ENCODE results near the gene TOP3A. TPM values are rescaled to one million over a fixed set of nuclear protein-coding genes. Genes with fewer than 3 reads are reported as not detected.

The TOP3A gene
- total RNA-seq, 5 donors from 2014 or later (not counting 1 experiment from before 2014, with no cell fraction given): 34.0 to 60.4 (median 52.8) TPM

- ATAC-seq (replicated peaks in 1 of 4): no peak
- Histone ChIP-seq H3K9me3 (no peaks in the 10 kb centered on the region), H3K36me3 (ENCODE audit: control insufficient read depth in 2 of 2, extremely low read depth in 1 of 2, insufficient read depth in 1 of 2, low read length in 1 of 2) (peaks cover 14 to 68% of the 10 kb centered on the region in 2 donors), H3K4me1 (ENCODE audit: control insufficient read depth in 1 of 2, extremely low read depth in 1 of 2, insufficient read depth in 2 of 2, low read length in 2 of 2) (peaks cover 15 to 73% of the 10 kb centered on the region in 2 experiments), H3K27ac (ENCODE audit: low read length) (no peak overlapping the region), H3K4me3 (ENCODE audit: control insufficient read depth in 1 of 2, extremely low read depth in 1 of 2, low read length in 1 of 2) (no peak overlapping the region), H3K27me3 (replicated peaks in 1 of 2; ENCODE audit: control insufficient read depth in 2 of 2, extremely low read depth in 1 of 2, insufficient read depth in 2 of 2, low read length in 1 of 2) (no peaks in the 10 kb centered on the region)
- H3K27ac Mint-ChIP-seq: no peak overlapping the region
- DNase-seq: no peak
- CTCF ChIA-PET: interaction anchor here in 1 of 2 donors (1.3 kb wide), 1 partner anchor 43 kb away, joined by 3 read pairs; the partner anchor contains the start of gene SHMT1
- H3K4me3 Mint-ChIP-seq: peak overlapping the region in 2 of 3 donors; percentile 31 to 96
- H3K27me3 Mint-ChIP-seq: no peaks in the 10 kb centered on the region
- 88% methylated on average over 6 of the region's 7 CpGs for WGBS (ENCODE audit: insufficient coverage)
- H3K4me1 Mint-ChIP-seq: peaks cover 62 to 69% (median 64%) of the 10 kb centered on the region in 3 donors
- peaks cover 0 to 4% (median 0%) of the 10 kb centered on the region in 3 donors for H3K9me3 Mint-ChIP-seq
- H3K36me3 Mint-ChIP-seq: peaks cover 43% of the 10 kb centered on the region
- POLR2A ChIA-PET: interaction anchor here (0.5 kb wide), 2 partner anchors 29 to 304 kb away, joined by 4 read pairs; no protein-coding TSS in a partner anchor
Measured at GRCh38 chr17:18320301-18320700, 5.5 kb upstream of the TOP3A start.

GRCh38 chr17:18319604-18320256 is 4.9 kb upstream of the TOP3A start:
- DNase-seq (peak in 1 of 35 experiments; percentile 25), ATAC-seq (replicated peaks in 1 of 4) (no peak)
- H3K4me3 Mint-ChIP-seq: peak overlapping the region; percentile 31 to 96 (median 31)
- ChIA-PET POLR2A (no interaction called here), CTCF (interaction anchor here in 1 of 2 donors (1.3 kb wide), 1 partner anchor 43 kb away, joined by 3 read pairs; the partner anchor contains the start of gene SHMT1)
- Histone ChIP-seq H3K4me1 (ENCODE audit: control insufficient read depth in 1 of 2, extremely low read depth in 1 of 2, insufficient read depth in 2 of 2, low read length in 2 of 2) (peaks cover 15 to 74% of the 10 kb centered on the region in 2 experiments), H3K27ac (ENCODE audit: low read length) (no peak overlapping the region), H3K36me3 (ENCODE audit: control insufficient read depth in 2 of 2, extremely low read depth in 1 of 2, insufficient read depth in 1 of 2, low read length in 1 of 2) (peaks cover 14 to 63% of the 10 kb centered on the region in 2 donors), H3K9me3 (no peaks in the 10 kb centered on the region), H3K4me3 (ENCODE audit: control insufficient read depth in 1 of 2, extremely low read depth in 1 of 2, low read length in 1 of 2) (no peak overlapping the region), H3K27me3 (replicated peaks in 1 of 2; ENCODE audit: control insufficient read depth in 2 of 2, extremely low read depth in 1 of 2, insufficient read depth in 2 of 2, low read length in 1 of 2) (no peaks in the 10 kb centered on the region)
- H3K36me3 Mint-ChIP-seq: peaks cover 38% of the 10 kb centered on the region
- H3K27ac Mint-ChIP-seq: peak overlapping the region in 1 of 2 donors; percentile 19
- no peaks in the 10 kb centered on the region for H3K27me3 Mint-ChIP-seq
- H3K4me1 Mint-ChIP-seq: peaks cover 62 to 69% (median 62%) of the 10 kb centered on the region in 3 donors
- WGBS (ENCODE audit: insufficient coverage): 87% methylated on average over 12 of the region's 13 CpGs
- H3K9me3 Mint-ChIP-seq: peaks cover 0 to 4% (median 0%) of the 10 kb centered on the region in 3 donors

GRCh38 chr17:18318771-18319450 is 4.1 kb upstream of the TOP3A start:
- Histone ChIP-seq H3K9me3 (no peaks in the 10 kb centered on the region), H3K36me3 (ENCODE audit: control insufficient read depth in 2 of 2, extremely low read depth in 1 of 2, insufficient read depth in 1 of 2, low read length in 1 of 2) (peaks cover 10 to 54% of the 10 kb centered on the region in 2 donors), H3K4me1 (ENCODE audit: control insufficient read depth in 1 of 2, extremely low read depth in 1 of 2, insufficient read depth in 2 of 2, low read length in 2 of 2) (peaks cover 20 to 79% of the 10 kb centered on the region in 2 experiments), H3K27me3 (replicated peaks in 1 of 2; ENCODE audit: control insufficient read depth in 2 of 2, extremely low read depth in 1 of 2, insufficient read depth in 2 of 2, low read length in 1 of 2) (no peaks in the 10 kb centered on the region), H3K4me3 (ENCODE audit: control insufficient read depth in 1 of 2, extremely low read depth in 1 of 2, low read length in 1 of 2) (no peak overlapping the region), H3K27ac (ENCODE audit: low read length) (no peak overlapping the region)
- no peak for DNase-seq
- ATAC-seq (replicated peaks in 1 of 4): no peak
- Mint-ChIP-seq H3K36me3 (peaks cover 30% of the 10 kb centered on the region), H3K27me3 (no peaks in the 10 kb centered on the region), H3K27ac (no peak overlapping the region), H3K4me1 (peaks cover 66 to 74% (median 66%) of the 10 kb centered on the region in 3 donors), H3K9me3 (peaks cover 0 to 4% (median 0%) of the 10 kb centered on the region in 3 donors), H3K4me3 (peak overlapping the region; percentile 9 to 96 (median 17))
- WGBS (ENCODE audit: insufficient coverage): 97% methylated on average over 14 of the region's 18 CpGs
- ChIA-PET CTCF (no interaction called here), POLR2A (no interaction called here)

GRCh38 chr17:18318117-18318516 is 3.3 kb upstream of the TOP3A start:
- CTCF ChIA-PET: no interaction called here
- POLR2A ChIA-PET: no interaction called here
- Histone ChIP-seq H3K4me3 (ENCODE audit: control insufficient read depth in 1 of 2, extremely low read depth in 1 of 2, low read length in 1 of 2) (no peak overlapping the region), H3K27me3 (replicated peaks in 1 of 2; ENCODE audit: control insufficient read depth in 2 of 2, extremely low read depth in 1 of 2, insufficient read depth in 2 of 2, low read length in 1 of 2) (no peaks in the 10 kb centered on the region), H3K4me1 (ENCODE audit: control insufficient read depth in 1 of 2, extremely low read depth in 1 of 2, insufficient read depth in 2 of 2, low read length in 2 of 2) (peaks cover 28 to 79% of the 10 kb centered on the region in 2 experiments), H3K9me3 (no peaks in the 10 kb centered on the region), H3K36me3 (ENCODE audit: control insufficient read depth in 2 of 2, extremely low read depth in 1 of 2, insufficient read depth in 1 of 2, low read length in 1 of 2) (peaks cover 2 to 46% of the 10 kb centered on the region in 2 donors), H3K27ac (ENCODE audit: low read length) (no peak overlapping the region)
- 96% methylated on average over 6 of the region's 7 CpGs for WGBS (ENCODE audit: insufficient coverage)
- no peak for ATAC-seq (replicated peaks in 1 of 4)
- Mint-ChIP-seq H3K36me3 (peaks cover 29% of the 10 kb centered on the region), H3K27ac (peak overlapping the region in 1 of 2 donors; percentile 11), H3K9me3 (peaks cover 0 to 4% (median 0%) of the 10 kb centered on the region in 3 donors), H3K27me3 (no peaks in the 10 kb centered on the region), H3K4me3 (peak overlapping the region; percentile 21 to 96 (median 39)), H3K4me1 (peaks cover 74 to 82% (median 74%) of the 10 kb centered on the region in 3 donors)
- no peak for DNase-seq

GRCh38 chr17:18315961-18316360 is 1.2 kb upstream of the TOP3A start:
- POLR2A ChIA-PET: interaction anchor here in 1 of 2 donors (0.6 kb wide), 1 partner anchor 1661 kb away, joined by 4 read pairs; no protein-coding TSS in a partner anchor
- Mint-ChIP-seq H3K9me3 (peaks cover 0 to 4% (median 0%) of the 10 kb centered on the region in 3 donors), H3K4me1 (peaks cover 80 to 88% (median 88%) of the 10 kb centered on the region in 3 donors), H3K36me3 (peaks cover 33% of the 10 kb centered on the region), H3K4me3 (peak overlapping the region; percentile 92 to 96 (median 93)), H3K27ac (peak overlapping the region; percentile 96 to 100), H3K27me3 (no peaks in the 10 kb centered on the region)
- peaks cover 0 to 45% of the 10 kb centered on the region in 2 donors for H3K36me3 ChIP-seq (ENCODE audit: control insufficient read depth in 2 of 2, extremely low read depth in 1 of 2, insufficient read depth in 1 of 2, low read length in 1 of 2)
- H3K9me3 ChIP-seq: no peaks in the 10 kb centered on the region
- DNase-seq (peak in 1 of 35 experiments; percentile 10), ATAC-seq (replicated peaks in 1 of 4) (no peak)
- peak overlapping the region; percentile 70 to 95 for H3K4me3 ChIP-seq (ENCODE audit: control insufficient read depth in 1 of 2, extremely low read depth in 1 of 2, low read length in 1 of 2)
- CTCF ChIA-PET: no interaction called here
- peak overlapping the region; percentile 82 for H3K27ac ChIP-seq (ENCODE audit: low read length)
- peaks cover 29 to 83% of the 10 kb centered on the region in 2 experiments for H3K4me1 ChIP-seq (ENCODE audit: control insufficient read depth in 1 of 2, extremely low read depth in 1 of 2, insufficient read depth in 2 of 2, low read length in 2 of 2)
- H3K27me3 ChIP-seq (replicated peaks in 1 of 2; ENCODE audit: control insufficient read depth in 2 of 2, extremely low read depth in 1 of 2, insufficient read depth in 2 of 2, low read length in 1 of 2): no peaks in the 10 kb centered on the region
- 84% methylated on average over 6 of the region's 11 CpGs for WGBS (ENCODE audit: insufficient coverage)

DNA sequence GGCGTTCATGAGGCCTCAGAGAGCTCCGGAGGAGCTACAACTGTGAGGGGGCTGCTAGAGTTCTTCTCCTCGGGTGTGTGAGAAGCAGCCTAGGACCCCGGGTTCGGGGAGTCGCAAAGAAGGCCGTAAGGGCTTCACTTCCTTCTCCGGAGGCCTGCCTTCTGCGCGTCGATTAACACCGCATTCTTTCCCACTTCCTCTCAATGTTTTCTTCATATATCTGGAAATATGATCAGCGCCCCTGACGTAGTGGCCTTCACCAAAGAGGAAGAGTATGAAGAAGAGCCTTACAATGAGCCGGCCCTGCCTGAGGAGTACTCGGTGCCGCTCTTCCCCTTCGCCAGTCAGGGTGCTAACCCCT is 748 bp upstream of the TOP3A start:
- Mint-ChIP-seq H3K4me1 (peaks cover 76 to 86% (median 86%) of the 10 kb centered on the region in 3 donors), H3K27me3 (no peaks in the 10 kb centered on the region), H3K27ac (peak overlapping the region; percentile 96 to 100), H3K4me3 (peak overlapping the region; percentile 92 to 96 (median 93)), H3K36me3 (peaks cover 34% of the 10 kb centered on the region), H3K9me3 (peaks cover 0 to 4% (median 0%) of the 10 kb centered on the region in 3 donors)
- Histone ChIP-seq H3K36me3 (ENCODE audit: control insufficient read depth in 2 of 2, extremely low read depth in 1 of 2, insufficient read depth in 1 of 2, low read length in 1 of 2) (peaks cover 0 to 43% of the 10 kb centered on the region in 2 donors), H3K4me3 (ENCODE audit: control insufficient read depth in 1 of 2, extremely low read depth in 1 of 2, low read length in 1 of 2) (peak overlapping the region; percentile 70 to 95), H3K9me3 (no peaks in the 10 kb centered on the region), H3K4me1 (ENCODE audit: control insufficient read depth in 1 of 2, extremely low read depth in 1 of 2, insufficient read depth in 2 of 2, low read length in 2 of 2) (peaks cover 29 to 80% of the 10 kb centered on the region in 2 experiments), H3K27ac (ENCODE audit: low read length) (peak overlapping the region; percentile 82), H3K27me3 (replicated peaks in 1 of 2; ENCODE audit: control insufficient read depth in 2 of 2, extremely low read depth in 1 of 2, insufficient read depth in 2 of 2, low read length in 1 of 2) (no peaks in the 10 kb centered on the region)
- WGBS (ENCODE audit: insufficient coverage): 9% methylated on average over 13 of the region's 18 CpGs
- DNase-seq (peak in 29 of 35 experiments; percentile 30 to 72 (median 51)), ATAC-seq (replicated peaks in 1 of 4) (peak; percentile 18 to 28 (median 21))
- CTCF ChIA-PET: no interaction called here
- POLR2A ChIA-PET: interaction anchor here in 1 of 2 donors (0.6 kb wide), 1 partner anchor 1662 kb away, joined by 4 read pairs; no protein-coding TSS in a partner anchor
